NT2/D1 (cell line): ENCODE results near the gene IFNL3.

Source experiments
- SUZ12 ChIP-seq: IDR thresholded peaks from 2 replicates; pipeline ENCODE4 v1.6.1; 2011; ENCODE audit not compliant: insufficient read length, insufficient read depth; ENCODE audit errors: extremely low read depth
- ZNF274 ChIP-seq: IDR thresholded peaks from 2 replicates; pipeline ENCODE4 v1.6.1; 2011; ENCODE audit warnings: mild to moderate bottlenecking, low read depth, low read length

DNA sequence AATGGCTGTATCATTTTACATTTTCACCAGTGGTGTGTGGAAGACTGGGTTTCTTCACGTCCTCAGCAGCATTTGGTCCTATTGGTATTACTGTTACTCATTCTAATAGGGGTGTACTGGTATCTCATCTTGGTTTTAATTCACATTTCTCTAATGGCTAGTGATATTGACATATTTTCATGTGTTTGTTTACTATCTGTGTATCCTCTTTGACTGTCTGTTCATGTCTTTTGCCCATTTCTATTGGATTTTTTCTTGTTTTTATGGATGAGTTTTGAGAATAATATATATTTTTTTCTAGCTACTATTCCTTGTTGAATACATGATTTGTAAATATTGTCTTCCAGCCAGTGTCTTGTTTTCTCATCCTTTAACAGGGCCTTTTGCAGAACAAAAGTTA lies 37.2 kb upstream of the IFNL3 start:
- TF ChIP-seq ZNF274: no peak
- TF ChIP-seq SUZ12: no peak
